Choroid plexus epithelial cell (primary cell): ENCODE results near the gene AMZ2.
"Not testable (repeated sequence)": the region's sequence is repeated elsewhere in the genome, so short reads cannot be mapped to it uniquely, and the experiment has no call there.

ENCODE experiments used
- DNase-seq: peaks from one replicate; pipeline ENCODE4 v3.0.0-alpha.2; 2010; ENCODE audit warnings: low read depth
- H3K4me3 ChIP-seq: 2 replicates; pipeline ENCODE4 v1.5.1; 2011; ENCODE audit warnings: low read depth, mild to moderate bottlenecking, control low read depth, low read length, moderate library complexity
- TF ChIP-seq, protein P1 (sequence below): conservative IDR thresholded peaks from 2 replicates; pipeline ENCODE4 v1.5.1; 2011; ENCODE audit warnings: low read depth, mild to moderate bottlenecking, control low read depth, inconsistent platforms, low read length, moderate library complexity

The AMZ2 gene

DNA sequence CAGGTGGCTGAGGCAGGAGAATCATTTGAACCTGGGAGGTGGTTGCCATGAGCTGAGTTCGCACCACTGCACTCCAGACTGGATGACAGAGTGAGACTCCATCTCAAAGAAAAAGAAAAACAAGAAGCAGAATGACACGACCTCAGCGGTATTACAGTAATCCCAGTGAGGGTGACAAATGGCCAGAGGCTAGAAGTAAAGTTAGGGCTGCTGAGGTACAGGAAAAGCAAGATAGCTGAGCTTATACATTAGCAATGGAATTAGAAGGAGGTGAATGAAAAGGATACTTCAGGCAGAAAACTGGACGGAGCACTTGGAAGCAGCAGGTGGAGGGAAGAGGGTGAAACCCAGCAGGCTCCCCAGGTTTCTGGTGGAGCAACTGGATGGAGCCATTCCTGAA lies 26.1 kb upstream of the AMZ2 start:
- no peak overlapping the region for H3K4me3 ChIP-seq
- TF ChIP-seq, protein P1, sequence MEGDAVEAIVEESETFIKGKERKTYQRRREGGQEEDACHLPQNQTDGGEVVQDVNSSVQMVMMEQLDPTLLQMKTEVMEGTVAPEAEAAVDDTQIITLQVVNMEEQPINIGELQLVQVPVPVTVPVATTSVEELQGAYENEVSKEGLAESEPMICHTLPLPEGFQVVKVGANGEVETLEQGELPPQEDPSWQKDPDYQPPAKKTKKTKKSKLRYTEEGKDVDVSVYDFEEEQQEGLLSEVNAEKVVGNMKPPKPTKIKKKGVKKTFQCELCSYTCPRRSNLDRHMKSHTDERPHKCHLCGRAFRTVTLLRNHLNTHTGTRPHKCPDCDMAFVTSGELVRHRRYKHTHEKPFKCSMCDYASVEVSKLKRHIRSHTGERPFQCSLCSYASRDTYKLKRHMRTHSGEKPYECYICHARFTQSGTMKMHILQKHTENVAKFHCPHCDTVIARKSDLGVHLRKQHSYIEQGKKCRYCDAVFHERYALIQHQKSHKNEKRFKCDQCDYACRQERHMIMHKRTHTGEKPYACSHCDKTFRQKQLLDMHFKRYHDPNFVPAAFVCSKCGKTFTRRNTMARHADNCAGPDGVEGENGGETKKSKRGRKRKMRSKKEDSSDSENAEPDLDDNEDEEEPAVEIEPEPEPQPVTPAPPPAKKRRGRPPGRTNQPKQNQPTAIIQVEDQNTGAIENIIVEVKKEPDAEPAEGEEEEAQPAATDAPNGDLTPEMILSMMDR: no peak

DNA sequence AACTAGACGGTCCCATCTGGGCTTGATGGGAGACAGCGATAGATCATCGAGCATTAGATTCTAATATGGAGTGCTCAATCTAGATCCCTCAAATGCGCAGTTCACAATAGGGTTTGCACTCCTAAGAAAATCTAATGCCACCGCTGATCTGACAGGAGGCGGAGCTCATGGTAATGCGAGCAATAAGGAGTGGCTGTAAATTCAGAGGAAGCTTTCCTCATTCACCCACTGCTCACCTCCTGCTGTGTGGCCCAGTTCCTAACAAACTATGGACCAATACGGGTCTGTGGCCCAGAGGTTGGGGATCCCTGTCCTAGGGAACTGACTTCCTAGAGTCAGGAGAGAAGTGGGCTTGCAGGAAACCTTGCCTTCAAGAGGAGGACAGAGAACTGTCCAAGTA lies 25.2 kb upstream of the AMZ2 start:
- TF ChIP-seq, protein P1: no peak
- no peak for DNase-seq
- H3K4me3 ChIP-seq: no peak overlapping the region

More for the DNA sequence above, 26.1 kb upstream of the AMZ2 start:
- DNase-seq: no peak

- DNase-seq, H3K4me3 ChIP-seq: not testable (repeated sequence)
Observed at GRCh38 chr17:68225055-68225454, 22.8 kb upstream of the AMZ2 start.

- H3K4me3 ChIP-seq, DNase-seq: not testable (repeated sequence)
Observed at GRCh38 chr17:68228039-68228680, 19.7 kb upstream of the AMZ2 start.

GRCh38 chr17:68228817-68229570 lies 18.8 kb upstream of the AMZ2 start:
- TF ChIP-seq, protein P1: no peak
- no peak overlapping the region for H3K4me3 ChIP-seq
- no peak for DNase-seq

DNA sequence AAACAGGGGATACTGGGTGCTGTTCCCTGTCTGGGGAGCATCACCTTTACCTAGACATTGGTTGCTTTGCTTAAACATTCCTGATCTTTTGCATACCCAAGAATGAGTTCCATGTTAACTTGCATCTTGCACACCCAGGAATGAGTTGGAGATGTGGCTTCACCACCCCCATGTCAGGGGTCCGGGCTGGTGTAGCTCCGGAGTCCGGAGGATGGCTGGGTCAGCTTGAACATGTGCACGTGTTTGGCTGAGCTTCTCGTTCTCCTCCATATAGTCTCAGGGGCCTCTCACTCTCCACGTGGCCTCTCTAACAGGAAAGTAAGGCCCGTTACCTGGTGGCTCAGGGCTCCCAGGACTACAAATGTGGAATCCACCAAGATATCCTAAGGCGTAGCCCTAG lies 18.2 kb upstream of the AMZ2 start:
- H3K4me3 ChIP-seq: no peak overlapping the region

DNA sequence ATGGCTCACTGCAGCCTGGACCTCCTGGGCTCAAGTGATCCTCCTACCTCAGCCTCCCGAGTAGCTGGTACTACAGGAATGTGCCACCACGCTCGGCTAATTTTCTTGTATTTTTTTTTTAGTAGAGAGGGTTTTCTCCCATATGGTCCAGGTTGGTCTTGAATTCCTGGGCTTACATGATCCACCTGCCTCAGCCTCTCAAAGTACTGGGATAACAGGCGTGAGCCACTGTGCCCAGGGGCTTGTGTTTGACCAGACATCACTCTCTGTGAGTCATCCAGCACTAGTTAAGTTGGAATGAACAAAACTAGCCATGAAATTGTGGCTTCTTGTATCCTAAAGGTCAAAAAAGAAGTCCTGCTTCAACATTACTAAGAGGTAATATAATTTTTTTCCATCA lies 16.7 kb upstream of the AMZ2 start:
- not testable (repeated sequence) for H3K4me3 ChIP-seq, DNase-seq

More for the DNA sequence above, 18.2 kb upstream of the AMZ2 start:
- no peak for DNase-seq
- TF ChIP-seq, protein P1: no peak

- H3K4me3 ChIP-seq: no peak overlapping the region
- DNase-seq: no peak
- TF ChIP-seq, protein P1: no peak
Observed at GRCh38 chr17:68231541-68231940, 16.3 kb upstream of the AMZ2 start.

DNA sequence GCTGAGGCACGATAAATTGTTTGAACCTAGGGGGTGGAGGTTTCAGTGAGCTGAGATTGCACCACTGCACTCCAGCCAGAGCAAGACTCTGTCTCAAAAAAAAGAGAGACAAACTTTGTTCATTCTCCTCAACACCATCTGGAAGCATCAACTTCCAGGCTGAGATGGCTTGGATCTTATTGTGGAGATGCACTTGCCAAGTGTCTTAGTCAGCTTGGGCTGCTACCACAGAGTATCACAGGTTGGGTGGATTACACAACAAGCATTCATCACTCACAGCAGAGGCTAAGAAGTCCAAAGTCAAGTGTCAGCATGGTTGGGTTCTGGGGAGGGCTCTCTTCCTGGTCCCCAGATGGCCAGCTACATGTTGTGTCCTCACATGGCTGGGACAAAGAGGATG lies 15.1 kb upstream of the AMZ2 start:
- DNase-seq: peak; percentile 74
- H3K4me3 ChIP-seq: not testable (repeated sequence)

DNA sequence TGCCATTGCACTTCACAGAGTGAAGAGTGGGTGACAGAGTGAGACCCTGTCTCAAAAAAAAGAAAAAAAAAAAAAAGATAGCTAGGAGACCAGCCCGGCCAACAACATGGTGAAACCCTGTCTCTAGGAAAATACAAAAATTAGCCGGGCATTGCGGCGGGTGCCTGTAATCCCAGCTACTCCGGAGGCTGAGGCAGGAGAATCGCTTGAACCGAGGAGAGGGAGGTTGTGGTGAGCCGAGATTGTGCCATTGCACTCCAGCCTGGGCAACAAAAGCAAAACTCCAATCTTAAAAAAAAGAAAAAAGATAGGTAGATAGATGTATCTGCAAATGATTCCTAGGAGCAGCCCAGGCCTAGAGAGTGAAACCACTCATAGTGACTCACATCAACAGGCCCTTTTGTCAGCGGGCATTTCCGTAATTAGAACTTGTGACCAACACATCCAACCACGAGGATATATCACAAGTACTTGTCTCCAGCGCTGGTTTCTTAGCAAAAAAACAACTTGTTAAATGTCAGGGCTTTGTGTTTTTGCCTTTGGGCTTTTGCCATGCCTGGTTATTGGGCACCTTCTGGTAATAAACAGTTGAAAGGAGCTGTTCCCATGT lies 13.0 kb upstream of the AMZ2 start:
- not testable (repeated sequence) for H3K4me3 ChIP-seq
- DNase-seq: peak; percentile 91

DNA sequence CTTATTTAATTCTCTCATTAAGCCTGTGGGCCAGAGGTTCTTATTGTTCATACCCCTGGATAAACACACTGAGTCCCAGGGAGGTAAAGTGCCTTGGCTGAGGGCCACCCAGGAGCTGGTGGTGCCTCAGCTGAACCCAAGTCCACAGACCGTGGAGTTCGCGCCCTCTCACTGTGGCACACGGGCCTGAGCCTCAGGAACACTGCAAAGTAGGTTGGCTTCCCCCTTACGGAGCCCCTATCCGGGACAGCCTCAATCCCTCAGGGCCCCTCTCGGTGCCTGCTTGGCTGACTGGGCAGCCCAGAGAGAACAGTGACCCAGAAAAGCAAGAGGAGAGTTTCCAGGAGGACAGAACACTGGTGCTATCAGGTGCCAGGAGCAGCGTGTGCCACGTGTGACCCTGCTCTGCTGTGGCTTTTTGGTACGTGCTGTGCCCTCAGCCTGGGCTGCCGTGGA lies 12.5 kb upstream of the AMZ2 start:
- not testable (repeated sequence) for DNase-seq, H3K4me3 ChIP-seq

DNA sequence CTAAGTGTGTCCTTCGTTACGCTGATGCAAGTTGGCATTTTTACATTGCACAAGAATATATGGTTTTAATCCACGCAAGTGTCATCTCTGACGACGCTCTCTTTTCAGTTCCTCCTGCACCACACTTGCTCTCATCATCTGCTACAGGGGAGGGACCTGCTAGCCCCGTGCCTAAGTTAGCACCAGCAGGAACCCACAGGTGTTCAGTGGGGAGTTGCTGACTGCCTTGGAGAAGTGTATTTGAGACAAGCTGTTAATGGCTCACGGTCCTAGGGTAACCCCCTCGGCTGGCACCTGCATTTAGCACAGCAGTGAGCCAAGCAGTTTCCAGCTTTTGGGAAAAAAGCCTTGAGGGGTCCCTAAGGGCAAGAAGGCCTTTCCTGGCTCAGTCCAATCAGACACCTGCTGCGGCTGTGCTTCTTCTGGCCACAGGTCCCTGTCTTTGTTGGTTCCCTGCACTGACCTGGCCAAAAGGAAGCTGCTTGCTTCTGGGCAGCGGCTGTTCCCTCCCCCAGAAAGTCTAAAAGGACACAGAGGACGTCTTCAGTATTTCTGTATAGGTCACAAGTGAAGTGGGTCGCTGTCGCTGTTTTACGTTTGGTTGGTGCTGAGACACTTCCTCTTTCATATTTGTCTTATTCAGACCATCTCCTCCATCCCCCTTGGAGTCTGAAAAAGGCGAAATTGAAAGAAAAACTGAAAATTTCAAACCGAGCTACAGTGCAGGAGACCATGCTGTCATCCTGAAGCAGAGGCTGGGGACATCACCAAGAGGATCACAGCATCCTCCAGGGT lies 10.3 kb upstream of the AMZ2 start:
- H3K4me3 ChIP-seq, DNase-seq: not testable (repeated sequence)
